ENCODE data around the gene TMPRSS4. TPM values are rescaled to one million over a fixed set of nuclear protein-coding genes. Genes with fewer than 3 reads are reported as not detected.

TMPRSS4 gene
- total and polyA plus RNA-seq, 5 donors = not detected

- no peak for ATAC-seq
- intact Hi-C loops (cut with DNase I) = no loop called here
- Histone ChIP-seq H3K27me3 (ENCODE audit: control insufficient read depth, insufficient read depth) (no peaks in the 10 kb centered on the region), H3K4me3 (ENCODE audit: low read length) (no peak overlapping the region), H3K9me3 (ENCODE audit: control insufficient read depth, low read length) (no peaks in the 10 kb centered on the region), H3K4me1 (ENCODE audit: control insufficient read depth, insufficient read depth, low read length) (no peaks in the 10 kb centered on the region), H3K27ac (ENCODE audit: low read length) (no peak overlapping the region)
- 69% methylated on average over 11 of the region's 11 CpGs for WGBS
- DNase-seq = no peak
Measured at GRCh38 chr11:118048472-118049370, 28.2 kb upstream of the TMPRSS4 start.

GRCh38 chr11:118049771-118050170 is 27.1 kb upstream of the TMPRSS4 start:
- ATAC-seq (no peak), DNase-seq (no peak)
- Histone ChIP-seq H3K4me1 (ENCODE audit: control insufficient read depth, insufficient read depth, low read length) (no peaks in the 10 kb centered on the region), H3K4me3 (ENCODE audit: low read length) (no peak overlapping the region), H3K27me3 (ENCODE audit: control insufficient read depth, insufficient read depth) (no peaks in the 10 kb centered on the region), H3K9me3 (ENCODE audit: control insufficient read depth, low read length) (no peaks in the 10 kb centered on the region), H3K27ac (ENCODE audit: low read length) (no peak overlapping the region)
- intact Hi-C loops (cut with DNase I) = loop anchor here (5.0 to 10.0 kb wide), 7 partner anchors 97 to 625 kb away; no protein-coding TSS in a partner anchor
- 91% methylated on average over 6 of the region's 6 CpGs for WGBS

GRCh38 chr11:118050208-118050891 is 26.5 kb upstream of the TMPRSS4 start:
- WGBS = 90% methylated on average over 7 of the region's 7 CpGs
- no peak overlapping the region for H3K4me3 ChIP-seq (ENCODE audit: low read length)
- H3K27me3 ChIP-seq (ENCODE audit: control insufficient read depth, insufficient read depth) = no peaks in the 10 kb centered on the region
- H3K4me1 ChIP-seq (ENCODE audit: control insufficient read depth, insufficient read depth, low read length) = no peaks in the 10 kb centered on the region
- intact Hi-C loops (cut with DNase I) = loop anchor here (5.0 to 10.0 kb wide), 7 partner anchors 98 to 626 kb away; no protein-coding TSS in a partner anchor
- no peak overlapping the region for H3K27ac ChIP-seq (ENCODE audit: low read length)
- ATAC-seq (no peak), DNase-seq (no peak)
- no peaks in the 10 kb centered on the region for H3K9me3 ChIP-seq (ENCODE audit: control insufficient read depth, low read length)

- Histone ChIP-seq H3K4me3 (ENCODE audit: low read length) (no peak overlapping the region), H3K4me1 (ENCODE audit: control insufficient read depth, insufficient read depth, low read length) (no peaks in the 10 kb centered on the region), H3K27me3 (ENCODE audit: control insufficient read depth, insufficient read depth) (no peaks in the 10 kb centered on the region), H3K9me3 (ENCODE audit: control insufficient read depth, low read length) (no peaks in the 10 kb centered on the region), H3K27ac (ENCODE audit: low read length) (no peak overlapping the region)
- intact Hi-C loops (cut with DNase I) = loop anchor here (5.0 to 10.0 kb wide), 7 partner anchors 99 to 626 kb away; no protein-coding TSS in a partner anchor
- ATAC-seq (no peak), DNase-seq (no peak)
- WGBS = 83% methylated on average over 7 of the region's 7 CpGs
Measured at GRCh38 chr11:118051136-118051610, 25.7 kb upstream of the TMPRSS4 start.

GRCh38 chr11:118051611-118052461 is 25.0 kb upstream of the TMPRSS4 start:
- H3K27me3 ChIP-seq (ENCODE audit: control insufficient read depth, insufficient read depth) = no peaks in the 10 kb centered on the region
- ATAC-seq (no peak), DNase-seq (no peak)
- H3K9me3 ChIP-seq (ENCODE audit: control insufficient read depth, low read length) = no peaks in the 10 kb centered on the region
- H3K4me3 ChIP-seq (ENCODE audit: low read length) = no peak overlapping the region
- 71% methylated on average over 16 of the region's 16 CpGs for WGBS
- H3K27ac ChIP-seq (ENCODE audit: low read length) = no peak overlapping the region
- intact Hi-C loops (cut with DNase I) = loop anchor here (5.0 to 10.0 kb wide), 7 partner anchors 100 to 627 kb away; no protein-coding TSS in a partner anchor
- no peaks in the 10 kb centered on the region for H3K4me1 ChIP-seq (ENCODE audit: control insufficient read depth, insufficient read depth, low read length)

- H3K27ac ChIP-seq (ENCODE audit: low read length) = no peak overlapping the region
- intact Hi-C loops (cut with DNase I) = loop anchor here (5.0 to 10.0 kb wide), 7 partner anchors 100 to 628 kb away; no protein-coding TSS in a partner anchor
- no peaks in the 10 kb centered on the region for H3K9me3 ChIP-seq (ENCODE audit: control insufficient read depth, low read length)
- H3K4me1 ChIP-seq (ENCODE audit: control insufficient read depth, insufficient read depth, low read length) = no peaks in the 10 kb centered on the region
- DNase-seq (no peak), ATAC-seq (peak in 1 of 2 donors; percentile 12)
- no peak overlapping the region for H3K4me3 ChIP-seq (ENCODE audit: low read length)
- no peaks in the 10 kb centered on the region for H3K27me3 ChIP-seq (ENCODE audit: control insufficient read depth, insufficient read depth)
- WGBS = 74% methylated on average over 13 of the region's 13 CpGs
Measured at GRCh38 chr11:118052581-118053206, 24.2 kb upstream of the TMPRSS4 start.

- no peak overlapping the region for H3K4me3 ChIP-seq (ENCODE audit: low read length)
- ATAC-seq = no peak
- intact Hi-C loops (cut with DNase I) = loop anchor here (5.0 to 10.0 kb wide), 7 partner anchors 103 to 630 kb away; no protein-coding TSS in a partner anchor
- H3K4me1 ChIP-seq (ENCODE audit: control insufficient read depth, insufficient read depth, low read length) = no peaks in the 10 kb centered on the region
- no peak overlapping the region for H3K27ac ChIP-seq (ENCODE audit: low read length)
- WGBS = 71% methylated on average over 12 of the region's 12 CpGs
- no peaks in the 10 kb centered on the region for H3K27me3 ChIP-seq (ENCODE audit: control insufficient read depth, insufficient read depth)
- no peak for DNase-seq
- no peaks in the 10 kb centered on the region for H3K9me3 ChIP-seq (ENCODE audit: control insufficient read depth, low read length)
Measured at GRCh38 chr11:118054712-118055640, 21.9 kb upstream of the TMPRSS4 start.

GRCh38 chr11:118055966-118056365 is 20.9 kb upstream of the TMPRSS4 start:
- 96% methylated on average over 7 of the region's 7 CpGs for WGBS
- Histone ChIP-seq H3K4me3 (ENCODE audit: low read length) (no peak overlapping the region), H3K27me3 (ENCODE audit: control insufficient read depth, insufficient read depth) (no peaks in the 10 kb centered on the region), H3K9me3 (ENCODE audit: control insufficient read depth, low read length) (no peaks in the 10 kb centered on the region), H3K4me1 (ENCODE audit: control insufficient read depth, insufficient read depth, low read length) (no peaks in the 10 kb centered on the region), H3K27ac (ENCODE audit: low read length) (no peak overlapping the region)
- intact Hi-C loops (cut with DNase I) = loop anchor here in 2 of 4 donors (10.0 kb wide), 4 partner anchors 111 to 631 kb away; no protein-coding TSS in a partner anchor
- no peak for DNase-seq
- no peak for ATAC-seq

GRCh38 chr11:118056806-118057205 is 20.1 kb upstream of the TMPRSS4 start:
- 80% methylated on average over 8 of the region's 8 CpGs for WGBS
- no peak overlapping the region for H3K4me3 ChIP-seq (ENCODE audit: low read length)
- H3K27me3 ChIP-seq (ENCODE audit: control insufficient read depth, insufficient read depth) = no peaks in the 10 kb centered on the region

More at GRCh38 chr11:118056806-118057205, 20.1 kb upstream of the TMPRSS4 start:
- no peak overlapping the region for H3K27ac ChIP-seq (ENCODE audit: low read length)
- H3K4me1 ChIP-seq (ENCODE audit: control insufficient read depth, insufficient read depth, low read length) = no peaks in the 10 kb centered on the region
- no peaks in the 10 kb centered on the region for H3K9me3 ChIP-seq (ENCODE audit: control insufficient read depth, low read length)
- DNase-seq (no peak), ATAC-seq (no peak)
- intact Hi-C loops (cut with DNase I) = loop anchor here in 2 of 4 donors (10.0 kb wide), 4 partner anchors 112 to 632 kb away; no protein-coding TSS in a partner anchor

Data from right cardiac atrium (tissue), 5 donors.